Body of pancreas (tissue), 4 donors: ENCODE results near the gene LDLRAD4.

Experiments
- CTCF ChIP-seq, 7 experiments: fragments of 450-650 bp in 4 of 7; fragments of 200-600 bp in 3 of 7; sonication (generic) in 3 of 7; IDR thresholded peaks; one replicate each; pipeline ENCODE4 v1.5.1; 2016 to 2019; ENCODE audit warnings: antibody characterized with exemption in 7 of 7
- POLR2A ChIP-seq, 3 donors: fragments of 450-650 bp; IDR thresholded peaks; one replicate each; pipeline ENCODE4 v1.6.1; 2016; ENCODE audit warnings: antibody characterized with exemption in 3 of 3, mild to moderate bottlenecking in 2 of 3

- TF ChIP-seq POLR2A (IDR thresholded peaks at IDR 0.05) (no peak), CTCF (IDR thresholded peaks at IDR 0.05) (no peak)
Observed at GRCh38 chr18:13542520-13542847, 323.9 kb downstream of the LDLRAD4 start.
